ENCODE results near the gene PHACTR2.
"Not testable (repeated sequence)": the region's sequence is repeated elsewhere in the genome, so short reads cannot be mapped to it uniquely, and the experiment has no call there.

The PHACTR2 gene

GRCh38 chr6:143699430-143699825, 21.7 kb downstream of the PHACTR2 start:
- no peak for DNase-seq

GRCh38 chr6:143700684-143701348, 23.1 kb downstream of the PHACTR2 start:
- DNase-seq: no peak

- DNase-seq: no peak
Observed at GRCh38 chr6:143701349-143702234, 23.8 kb downstream of the PHACTR2 start.

GRCh38 chr6:143705569-143705968, 27.8 kb downstream of the PHACTR2 start:
- DNase-seq: no peak

- no peak for DNase-seq
Observed at GRCh38 chr6:143707697-143708096, 29.9 kb downstream of the PHACTR2 start.

GRCh38 chr6:143708889-143709288, 31.1 kb downstream of the PHACTR2 start:
- no peak for DNase-seq

- DNase-seq: no peak
Observed at GRCh38 chr6:143711714-143712113, 33.9 kb downstream of the PHACTR2 start.

GRCh38 chr6:143718472-143718871, 40.7 kb downstream of the PHACTR2 start:
- DNase-seq: no peak

- no peak for DNase-seq
Observed at GRCh38 chr6:143721642-143722041, 43.9 kb downstream of the PHACTR2 start.

- no peak for DNase-seq
Observed at GRCh38 chr6:143724876-143725275, 47.1 kb downstream of the PHACTR2 start.

GRCh38 chr6:143726015-143726647, 48.4 kb downstream of the PHACTR2 start:
- no peak for DNase-seq

GRCh38 chr6:143727035-143727434, 49.3 kb downstream of the PHACTR2 start:
- no peak for DNase-seq

GRCh38 chr6:143731789-143732188, 54.0 kb downstream of the PHACTR2 start:
- no peak for DNase-seq

- no peak for DNase-seq
Observed at GRCh38 chr6:143732536-143732935, 54.8 kb downstream of the PHACTR2 start.

GRCh38 chr6:143733510-143733909, 55.7 kb downstream of the PHACTR2 start:
- DNase-seq: no peak

GRCh38 chr6:143734641-143735063, 56.9 kb downstream of the PHACTR2 start:
- no peak for DNase-seq

GRCh38 chr6:143738072-143738690, 60.4 kb downstream of the PHACTR2 start:
- DNase-seq: not testable (repeated sequence)

- no peak for DNase-seq
Observed at GRCh38 chr6:143739341-143739851, 61.6 kb downstream of the PHACTR2 start.

GRCh38 chr6:143740213-143740612, 62.4 kb downstream of the PHACTR2 start:
- no peak for DNase-seq

- no peak for DNase-seq
Observed at GRCh38 chr6:143741480-143741879, 63.7 kb downstream of the PHACTR2 start.

- DNase-seq: no peak
Observed at GRCh38 chr6:143742070-143742954, 64.5 kb downstream of the PHACTR2 start.

GRCh38 chr6:143742955-143743255, 65.1 kb downstream of the PHACTR2 start:
- DNase-seq: no peak
